Fibroblast of lung (primary cell): ENCODE data around the gene QPCTL.

Experiments used
- CTCF ChIP-seq, 2 donors: IDR thresholded peaks in 1 of 2; conservative IDR thresholded peaks in 1 of 2; 1 replicate in 1 of 2; 2 replicates in 1 of 2; pipeline ENCODE4 v1.5.1; 2011 to 2012; ENCODE audit warnings: low read length in 2 of 2, control low read depth in 1 of 2, inconsistent platforms in 1 of 2, low read depth in 1 of 2, mild to moderate bottlenecking in 1 of 2
- EZH2 ChIP-seq: IDR thresholded peaks from 2 replicates; pipeline ENCODE4 v1.5.1; 2012; ENCODE audit warnings: low read length, control low read depth, mild to moderate bottlenecking; ENCODE audit errors: missing control alignments

- TF ChIP-seq CTCF (conservative IDR thresholded peaks at IDR 0.05 in 1 of 2, IDR thresholded peaks at IDR 0.05 in 1 of 2; ENCODE audit: low read depth in 1 of 2, low read length in 2 of 2), result peak; percentile 99
- no peak for TF ChIP-seq EZH2
These were observed 49.2 kb upstream of the QPCTL start for GRCh38 chr19:45643024-45643926.
